ENCODE data around the gene BMPR1B.

- no peak for TF ChIP-seq CTCF (IDR thresholded peaks at IDR 0.05; ENCODE audit: low read depth, low read length, missing input control)
- no peak for TF ChIP-seq YY1 (IDR thresholded peaks at IDR 0.05)
- no peak for TF ChIP-seq RXRA (IDR thresholded peaks at IDR 0.05)
- TF ChIP-seq EGR1 (IDR thresholded peaks at IDR 0.05; ENCODE audit: low read depth in 2 of 2) = no peak
- no peak for TF ChIP-seq MAX (IDR thresholded peaks at IDR 0.05)
- TF ChIP-seq SP1 (IDR thresholded peaks at IDR 0.05) = no peak
- no peak for TF ChIP-seq RAD21 (IDR thresholded peaks at IDR 0.05)
- TF ChIP-seq REST (IDR thresholded peaks at IDR 0.05) = no peak
- no peak for TF ChIP-seq TAF1 (conservative IDR thresholded peaks at IDR 0.05)
- no peak for TF ChIP-seq JUND (IDR thresholded peaks at IDR 0.05)
- no peak for TF ChIP-seq ATF3 (IDR thresholded peaks at IDR 0.05)
- no peak for TF ChIP-seq GABPA (IDR thresholded peaks at IDR 0.05 in 1 of 2, conservative IDR thresholded peaks at IDR 0.05 in 1 of 2)
- TF ChIP-seq FOXA1 (IDR thresholded peaks at IDR 0.05) = no peak
- no peak for TF ChIP-seq ZBTB33 (IDR thresholded peaks at IDR 0.05)
Observed at GRCh38 chr4:94744850-94745249, 12.9 kb upstream of the BMPR1B start.

Measured in liver (tissue), 3 donors.